MCF 10A (cell line): ENCODE results near the gene HSPA14. TPM values are rescaled to one million over a fixed set of nuclear protein-coding genes. Genes with fewer than 3 reads are reported as not detected.

Experiments
- BruUV-seq: library from RNA; stranded (reverse); fragments of 400-500 nt; replicated peaks from 2 replicates; lab custom pipeline; 2021; lab: Mats Ljungman, UMichigan
- CTCF ChIA-PET: fragments of 300-600 bp; sonication (Branson Sonifier 250); formaldehyde crosslinking; extraction: SDS; loops from one replicate; lab custom pipeline; 2021; ENCODE audit warnings: antibody characterized with exemption, inconsistent platforms; lab: Yijun Ruan, JAX
- POLR2A ChIA-PET: fragments of 300-600, 350-650 bp; sonication (Branson Sonifier 250); formaldehyde crosslinking; extraction: SDS; loops from one replicate; lab custom pipeline; 2020; ENCODE audit warnings: antibody characterized with exemption, inconsistent platforms; lab: Yijun Ruan, JAX
- DNase-seq: peaks from one replicate; pipeline ENCODE4 v3.0.0-alpha.2; 2018; ENCODE audit not compliant: unreplicated experiment
- H3K27ac Mint-ChIP-seq: one replicate; pipeline ENCODE4 v1.8.0; 2022; ENCODE audit warnings: mild to moderate bottlenecking, low read depth, mixed read lengths; ENCODE audit not compliant: unreplicated experiment
- H3K27me3 Mint-ChIP-seq: one replicate; pipeline ENCODE4 v1.8.0; 2022; ENCODE audit warnings: mixed read lengths; ENCODE audit not compliant: insufficient read depth, unreplicated experiment
- H3K36me3 Mint-ChIP-seq: one replicate; pipeline ENCODE4 v1.8.0; 2022; ENCODE audit warnings: mild to moderate bottlenecking, moderate library complexity, mixed read lengths; ENCODE audit not compliant: insufficient read depth, unreplicated experiment
- H3K4me1 Mint-ChIP-seq: one replicate; pipeline ENCODE4 v1.8.0; 2022; ENCODE audit warnings: mixed read lengths; ENCODE audit not compliant: insufficient read depth, unreplicated experiment
- H3K4me3 Mint-ChIP-seq: one replicate; pipeline ENCODE4 v1.8.0; 2022; ENCODE audit warnings: mild to moderate bottlenecking, moderate library complexity, mixed read lengths; ENCODE audit not compliant: unreplicated experiment
- H3K9me3 Mint-ChIP-seq: one replicate; pipeline ENCODE4 v1.8.0; 2022; ENCODE audit warnings: mixed read lengths; ENCODE audit not compliant: unreplicated experiment
- CTCF ChIP-seq: fragments of 200-600 bp; IDR thresholded peaks from one replicate; pipeline ENCODE4 v1.8.0; 2022; ENCODE audit warnings: antibody characterized with exemption, mild to moderate bottlenecking; ENCODE audit not compliant: unreplicated experiment
- intact Hi-C: fragments of 100-400 bp; cut with micrococcal nuclease; formaldehyde crosslinking; loops from 2 replicates; pipeline ENCODE4 v1.14.1; 2022
- total RNA-seq: library from RNA; stranded (reverse); gene quantifications from 2 replicates; pipeline ENCODE4 v1.2.3, GENCODE V29; 2022

The HSPA14 gene
- total RNA-seq, 1 experiment from 2014 or later = 14.0 TPM

DNA sequence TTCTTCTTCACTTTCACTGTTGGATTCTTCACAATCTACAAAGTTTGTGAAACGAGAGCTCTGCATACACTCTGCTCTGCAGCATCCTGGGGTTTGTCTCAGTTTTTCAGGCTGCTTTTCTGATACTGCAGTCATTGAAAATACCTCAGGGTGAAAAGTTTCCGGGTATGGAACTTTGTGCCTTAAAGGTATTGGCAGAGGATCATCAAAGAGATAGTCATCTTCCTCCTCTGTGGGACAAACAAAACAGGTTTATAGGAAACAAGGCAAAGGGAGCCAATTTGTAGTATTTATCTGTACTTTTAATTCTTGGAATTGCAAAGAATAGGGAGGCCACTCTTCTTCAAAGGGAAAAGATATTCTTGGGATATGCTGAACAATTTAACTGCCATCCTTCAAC, 71.0 kb downstream of the HSPA14 start:
- intact Hi-C loops = no loop called here
- Mint-ChIP-seq H3K27ac (no peak overlapping the region), H3K9me3 (no peaks in the 10 kb centered on the region), H3K4me1 (no peaks in the 10 kb centered on the region), H3K4me3 (no peak overlapping the region), H3K27me3 (no peaks in the 10 kb centered on the region), H3K36me3 (peaks cover 71% of the 10 kb centered on the region)
- CTCF ChIA-PET = no interaction called here
- no TSS peak for BruUV-seq
- POLR2A ChIA-PET = interaction anchor here (0.6 kb wide), 1 partner anchor 682 kb away, joined by 3 read pairs; no protein-coding TSS in a partner anchor
- DNase-seq = no peak
- no peak for TF ChIP-seq CTCF

GRCh38 chr10:14910953-14911352, 72.8 kb downstream of the HSPA14 start:
- no TSS peak for BruUV-seq
- no peak for TF ChIP-seq CTCF
- no peaks in the 10 kb centered on the region for H3K9me3 Mint-ChIP-seq
- no peak overlapping the region for H3K4me3 Mint-ChIP-seq
- H3K36me3 Mint-ChIP-seq = peaks cover 86% of the 10 kb centered on the region
- CTCF ChIA-PET = interaction anchor here (0.6 kb wide), 1 partner anchor 8 kb away, joined by 3 read pairs; no protein-coding TSS in a partner anchor
- intact Hi-C loops = no loop called here
- no peaks in the 10 kb centered on the region for H3K27me3 Mint-ChIP-seq
- DNase-seq = no peak
- H3K4me1 Mint-ChIP-seq = no peaks in the 10 kb centered on the region
- H3K27ac Mint-ChIP-seq = no peak overlapping the region
- POLR2A ChIA-PET = no interaction called here

- no peak for TF ChIP-seq CTCF
- no peak for DNase-seq
- BruUV-seq = no TSS peak
- Mint-ChIP-seq H3K9me3 (no peaks in the 10 kb centered on the region), H3K4me1 (no peaks in the 10 kb centered on the region), H3K27ac (no peak overlapping the region), H3K4me3 (no peak overlapping the region), H3K36me3 (peaks cover 92% of the 10 kb centered on the region), H3K27me3 (no peaks in the 10 kb centered on the region)
- ChIA-PET POLR2A (interaction anchor here (0.7 kb wide), 1 partner anchor 11 kb away, joined by 3 read pairs; no protein-coding TSS in a partner anchor), CTCF (interaction anchor here (1.0 kb wide), 1 partner anchor 8 kb away, joined by 3 read pairs; no protein-coding TSS in a partner anchor)
- intact Hi-C loops = no loop called here
Measured at GRCh38 chr10:14911801-14912200, 73.7 kb downstream of the HSPA14 start.

DNA sequence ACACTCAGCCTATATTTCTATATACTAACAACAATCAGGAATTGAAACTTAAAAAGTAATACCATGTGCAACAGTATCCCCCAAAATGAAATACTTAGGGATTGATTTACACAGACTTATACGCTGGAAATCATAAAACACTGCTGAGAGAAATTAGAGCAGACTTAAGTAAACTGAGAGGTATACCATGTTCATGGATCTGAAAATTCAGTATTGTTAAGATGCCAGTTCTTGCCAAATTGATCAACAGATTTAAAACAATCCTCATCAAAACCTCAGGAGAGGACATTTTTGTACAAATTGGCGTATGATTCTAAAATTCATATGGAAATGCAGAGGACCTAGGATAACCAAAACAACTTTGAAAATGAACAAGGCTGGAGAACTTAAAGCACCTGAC, 78.5 kb downstream of the HSPA14 start:
- no peaks in the 10 kb centered on the region for H3K4me1 Mint-ChIP-seq
- DNase-seq = no peak
- no peaks in the 10 kb centered on the region for H3K27me3 Mint-ChIP-seq
- no TSS peak for BruUV-seq
- no peak for TF ChIP-seq CTCF
- intact Hi-C loops = no loop called here
- POLR2A ChIA-PET = no interaction called here
- H3K27ac Mint-ChIP-seq = no peak overlapping the region
- CTCF ChIA-PET = no interaction called here
- no peak overlapping the region for H3K4me3 Mint-ChIP-seq
- peaks cover 85% of the 10 kb centered on the region for H3K36me3 Mint-ChIP-seq
- H3K9me3 Mint-ChIP-seq = no peaks in the 10 kb centered on the region
